ENCODE data around the gene HOXA3. TPM values are rescaled to one million over a fixed set of nuclear protein-coding genes. Genes with fewer than 3 reads are reported as not detected.
A peak's percentile ranks its signal among the peaks of the same experiment; 100 is the strongest.

Gene HOXA3
- total and polyA plus RNA-seq, 2 of the 8 experiments (the other 6 are each of a cell fraction or from before 2014, with no cell fraction given) = not detected

DNA sequence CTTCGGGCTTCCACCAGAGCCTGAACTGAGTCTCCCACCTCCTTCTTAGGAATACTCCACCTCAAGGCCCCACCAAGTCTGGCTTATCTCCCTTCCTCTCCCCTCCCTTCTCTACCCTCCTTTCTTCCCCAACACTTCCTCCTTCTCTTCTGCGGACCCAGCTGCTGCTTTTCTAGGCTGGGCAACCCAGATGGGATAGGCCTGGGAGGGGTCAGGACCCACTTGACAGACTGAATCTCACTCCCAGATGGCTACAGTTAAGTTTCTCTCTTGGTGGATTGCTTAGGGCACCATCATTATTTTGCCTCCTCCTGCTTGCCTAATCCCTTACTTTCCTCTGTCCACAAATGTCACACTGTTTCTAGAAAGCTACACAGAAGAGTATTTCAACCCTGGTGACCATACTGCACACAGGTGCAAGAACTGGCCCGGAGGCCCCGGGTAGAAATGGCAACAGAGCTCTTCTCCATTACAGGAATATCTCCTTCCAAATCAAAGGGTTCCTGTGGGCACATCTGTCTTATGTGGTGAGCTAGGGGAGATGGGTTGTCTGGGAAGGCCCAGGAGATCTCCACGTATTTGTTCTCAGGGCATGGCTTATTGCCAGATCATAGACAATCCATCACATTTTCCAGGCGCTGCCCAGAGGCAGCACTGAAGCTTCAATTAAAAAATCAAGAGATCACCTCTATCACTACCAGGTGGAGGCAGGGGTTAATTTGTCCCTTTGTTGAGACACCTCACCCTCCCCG, 37.8 kb upstream of the HOXA3 start:
- H3K27me3 ChIP-seq (replicated peaks in 1 of 4; ENCODE audit: control insufficient read depth in 3 of 4, extremely low read depth in 1 of 4, insufficient read depth in 3 of 4, low read length in 3 of 4) = peaks cover 96 to 100% (median 98%) of the 10 kb centered on the region in 4 experiments
- WGBS, 2 experiments (ENCODE audit: extremely low coverage in 1 of 2, insufficient coverage in 1 of 2, insufficient read length in 1 of 2, insufficient replicate concordance in 2 of 2, low coverage in 1 of 2, low lambda C conversion rate in 2 of 2, missing lambda C conversion rate in 1 of 2) = 43% methylated on average over 7 of the region's 7 CpGs; no CpG with 5 or more reads in 1 of the 2 experiments
- no peaks in the 10 kb centered on the region for H3K23me2 ChIP-seq (ENCODE audit: low read depth, low read length)
- H3K36me3 ChIP-seq (ENCODE audit: control insufficient read depth in 2 of 4, insufficient read depth in 4 of 4, low read length in 3 of 4) = peaks cover 0 to 10% (median 0%) of the 10 kb centered on the region in 4 experiments; a peak in 1 of 8 replicates
- H3K4me2 ChIP-seq (ENCODE audit: insufficient read depth in 1 of 2, low read depth in 2 of 2, low read length in 2 of 2) = no peak overlapping the region
- TF ChIP-seq CTBP2 (IDR thresholded peaks at IDR 0.05; ENCODE audit: borderline replicate concordance, insufficient read depth, insufficient read length, low read length) = no peak
- TF ChIP-seq RNF2 (IDR thresholded peaks at IDR 0.05; ENCODE audit: borderline replicate concordance, low read depth, low read length, missing control alignments, poor library complexity, severe bottlenecking) = peak; percentile 15
- H3K23ac ChIP-seq (ENCODE audit: insufficient read length) = no peak overlapping the region
- no peak overlapping the region for H3K14ac ChIP-seq (ENCODE audit: insufficient read length)
- CTCF ChIA-PET (ENCODE audit: partially characterized antibody) = interaction anchor here (0.5 to 9.1 kb wide), 11 partner anchors 9 to 830 kb away, joined by 3 to 64 read pairs (median 4); partner anchors contain the start of genes HOXA13 and HOXA5
- peak in 1 of 2 experiments; percentile 22 for DNase-seq (ENCODE audit: low read depth in 1 of 2, low spot score in 2 of 2)
- no peak overlapping the region for H2AK5ac ChIP-seq (ENCODE audit: low read depth, low read length)
- H3K4me1 ChIP-seq (replicated peaks in 1 of 4; ENCODE audit: control insufficient read depth in 3 of 4, insufficient read depth in 4 of 4, low read length in 3 of 4) = peaks cover 0 to 22% (median 16%) of the 10 kb centered on the region in 4 experiments; a peak in 5 of 7 replicates
- H3K9ac ChIP-seq (replicated peaks in 1 of 4; ENCODE audit: extremely low read depth in 1 of 4, low read depth in 3 of 4, low read length in 3 of 4) = no peak overlapping the region
- H3K27ac ChIP-seq (ENCODE audit: low read depth, low read length) = no peak overlapping the region
- FAIRE-seq = no peak
- H2BK120ac ChIP-seq (replicated peaks; ENCODE audit: low read depth, low read length) = no peak overlapping the region
- peaks cover 30 to 61% of the 10 kb centered on the region in 2 experiments for H4K20me1 ChIP-seq (replicated peaks in 1 of 2; ENCODE audit: control insufficient read depth in 1 of 2, insufficient read depth in 2 of 2, low read length in 2 of 2)
- no peak overlapping the region for H3K18ac ChIP-seq (ENCODE audit: extremely low read depth, low read length)
- H3K4ac ChIP-seq (replicated peaks; ENCODE audit: insufficient read length, low read depth, low read length) = no peak overlapping the region
- H3K79me2 ChIP-seq (ENCODE audit: control insufficient read depth in 1 of 2, insufficient read depth in 2 of 2, low read length in 2 of 2) = no peaks in the 10 kb centered on the region
- H3K4me3 ChIP-seq (ENCODE audit: extremely low read depth in 1 of 4, insufficient read depth in 2 of 4, low read depth in 3 of 4, low read length in 4 of 4) = no peak overlapping the region
- no peak overlapping the region for H2BK15ac ChIP-seq (ENCODE audit: low read length)
- no peak overlapping the region for H3K56ac ChIP-seq (replicated peaks; ENCODE audit: insufficient read length, low read depth, low read length)
- POLR2A ChIA-PET (ENCODE audit: partially characterized antibody) = no interaction called here
- no peak overlapping the region for H2AFZ ChIP-seq (ENCODE audit: low read length)
- no peak overlapping the region for H2BK20ac ChIP-seq (ENCODE audit: low read length)
- H2BK5ac ChIP-seq (ENCODE audit: low read depth, low read length) = no peak overlapping the region
- H4K91ac ChIP-seq (replicated peaks; ENCODE audit: insufficient read length, low read length) = no peak overlapping the region
- no peak overlapping the region for H2BK12ac ChIP-seq (ENCODE audit: low read depth, low read length)
- H4K8ac ChIP-seq (ENCODE audit: extremely low read depth, insufficient read depth, low read length) = no peak overlapping the region
- no peak overlapping the region for H4K5ac ChIP-seq (ENCODE audit: insufficient read length, low read depth, low read length)
- peaks cover 0 to 3% of the 10 kb centered on the region in 2 experiments; a peak in 1 of 4 replicates for H3K9me3 ChIP-seq (ENCODE audit: insufficient read depth in 2 of 2, low read depth in 1 of 2, low read length in 1 of 2)
- no peaks in the 10 kb centered on the region for H3K79me1 ChIP-seq (ENCODE audit: low read depth, low read length)
